K562 (cell line): ENCODE results near the gene RDH5. TPM values are rescaled to one million over a fixed set of nuclear protein-coding genes. Genes with fewer than 3 reads are reported as not detected.

Source experiments
- ARID1B ChIP-seq: fragments of 450-650 bp; IDR thresholded peaks from 2 replicates; pipeline ENCODE4 v1.6.1; 2016; ENCODE audit warnings: antibody characterized with exemption, mild to moderate bottlenecking, inconsistent platforms
- BHLHE40 ChIP-seq: IDR thresholded peaks from 2 replicates; pipeline ENCODE4 v1.6.1; 2011; ENCODE audit warnings: low read length, improper control_type of control experiment
- C11orf30 ChIP-seq: fragments of 450-650 bp; IDR thresholded peaks from 2 replicates; pipeline ENCODE4 v1.6.1; 2016; ENCODE audit warnings: low read depth, mild to moderate bottlenecking
- FOS ChIP-seq: IDR thresholded peaks from 3 replicates; pipeline ENCODE4 v1.6.1; 2011; ENCODE audit not compliant: insufficient read length; ENCODE audit errors: extremely low read depth
- GTF2E2 ChIP-seq: fragments of 200-800 bp; sonication (Bioruptor generic); IDR thresholded peaks from 2 replicates; pipeline ENCODE4 v1.6.1; 2016; ENCODE audit warnings: missing genetic modification characterization, missing compliant biosample characterization
- JUND ChIP-seq, 2 experiments: IDR thresholded peaks; 2 replicates in 1 of 2; 3 replicates in 1 of 2; pipeline ENCODE4 v1.6.1; 2011; ENCODE audit warnings: borderline replicate concordance in 2 of 2, low read depth in 2 of 2, low read length in 2 of 2, improper control_type of control experiment in 1 of 2, missing biosample characterization in 1 of 2, missing genetic modification characterization in 1 of 2, missing genetic modification reagents in 1 of 2
- MBD2 ChIP-seq: sonication (generic); IDR thresholded peaks from 2 replicates; pipeline ENCODE4 v1.6.1; 2016; ENCODE audit warnings: low read depth, borderline replicate concordance
- MYBL2 ChIP-seq, 2 experiments: fragments of 450-650 bp in 1 of 2; sonication (generic) in 1 of 2; formaldehyde crosslinking in 1 of 2; IDR thresholded peaks; 2 replicates each; pipeline versions ENCODE4 v1.6.1 to v1.8.1; 2017 to 2022; ENCODE audit warnings: borderline replicate concordance in 1 of 2, inconsistent platforms in 1 of 2, low read depth in 1 of 2, mild to moderate bottlenecking in 1 of 2, missing genetic modification reagents in 1 of 2, moderate library complexity in 1 of 2
- NR2C2 ChIP-seq, 2 experiments: fragments of 200-800 bp in 1 of 2; sonication (Bioruptor generic) in 1 of 2; sonication (generic) in 1 of 2; formaldehyde crosslinking in 1 of 2; IDR thresholded peaks; 2 replicates each; pipeline versions ENCODE4 v1.6.1 to v1.8.0; 2016 to 2022; ENCODE audit warnings: mild to moderate bottlenecking in 1 of 2, missing compliant biosample characterization in 1 of 2, missing genetic modification characterization in 1 of 2, missing genetic modification reagents in 1 of 2
- OTX1 ChIP-seq: fragments of 450-650 bp; formaldehyde crosslinking; IDR thresholded peaks from 2 replicates; pipeline ENCODE4 v1.4.0; 2022; ENCODE audit warnings: mild to moderate bottlenecking
- POLR3A ChIP-seq: IDR thresholded peaks from 2 replicates; pipeline ENCODE4 v1.6.1; 2011; ENCODE audit warnings: borderline replicate concordance, mild to moderate bottlenecking, moderate library complexity; ENCODE audit not compliant: insufficient read length, insufficient read depth; ENCODE audit errors: extremely low read depth
- POU5F1 ChIP-seq: fragments of 150-350 bp; IDR thresholded peaks from 2 replicates; pipeline ENCODE4 v1.6.1; 2014; ENCODE audit warnings: borderline replicate concordance, low read length, low read depth, mild to moderate bottlenecking; ENCODE audit not compliant: partially characterized antibody
- SIX5 ChIP-seq, 2 experiments: IDR thresholded peaks; 2 replicates each; pipeline ENCODE4 v1.6.1; 2011; ENCODE audit warnings: low read length in 2 of 2, borderline replicate concordance in 1 of 2, low read depth in 1 of 2, mild to moderate bottlenecking in 1 of 2, moderate library complexity in 1 of 2; ENCODE audit not compliant: insufficient read depth in 1 of 2
- SMAD1 ChIP-seq: fragments of 150-350 bp; IDR thresholded peaks from 2 replicates; pipeline ENCODE4 v1.6.1; 2014; ENCODE audit warnings: low read length, low read depth; ENCODE audit not compliant: partially characterized antibody
- SRSF9 ChIP-seq: fragments of 200-400 bp; formaldehyde crosslinking; IDR thresholded peaks from 2 replicates; pipeline ENCODE4 v1.6.1; 2017; ENCODE audit warnings: low read depth, low read length, borderline replicate concordance
- ZC3H11A ChIP-seq: IDR thresholded peaks from 2 replicates; pipeline ENCODE4 v1.6.1; 2012; ENCODE audit warnings: low read depth, low read length, improper control_type of control experiment
- ZFP30 ChIP-seq: fragments of 250-450 bp; sonication (Bioruptor Pico); IDR thresholded peaks from 2 replicates; pipeline ENCODE4 v1.8.0; 2022; ENCODE audit warnings: moderate library complexity, mild to moderate bottlenecking, inconsistent platforms, borderline replicate concordance
- ZNF146 ChIP-seq: IDR thresholded peaks from one replicate; pipeline ENCODE4 v1.6.1; 2018; ENCODE audit warnings: missing compliant biosample characterization; ENCODE audit not compliant: unreplicated experiment
- ZNF175 ChIP-seq: fragments of 200-800 bp; sonication (Bioruptor generic); IDR thresholded peaks from 2 replicates; pipeline ENCODE4 v1.6.1; 2016; ENCODE audit warnings: low read depth, mild to moderate bottlenecking, missing genetic modification characterization, missing compliant biosample characterization
- polyA plus RNA-seq, 8 experiments: library from polyadenylated mRNA; depleted of rRNA in 4 of 8; stranded (reverse) in 5 of 8; unstranded in 3 of 8; fragments of >200 nt; fragmentation: Nextera tagmentation in 2 of 8; fragmentation: Illumina TruSeq in 1 of 8; extraction: Ambion mirVana in 2 of 8; extraction: Trizol in 1 of 8; gene quantifications; 2 replicates each; pipeline versions ENCODE4 v1.2.1 to v1.2.3, GENCODE V29; 2011 to 2014; ENCODE audit warnings: inconsistent platforms in 1 of 8, missing spikeins in 1 of 8
- total RNA-seq, 7 experiments: library from RNA; depleted of rRNA in 6 of 7; stranded (reverse); fragments of >200 nt in 6 of 7; fragmentation: Illumina TruSeq in 2 of 7; extraction: Trizol in 2 of 7; gene quantifications; 2 replicates each; pipeline versions ENCODE4 v1.2.1 to v1.2.3, GENCODE V29; 2011 to 2021; ENCODE audit warnings: low replicate concordance in 1 of 7
- TF ChIP-seq, protein P1 (sequence below): fragments of 450-650 bp; IDR thresholded peaks from 2 replicates; pipeline ENCODE4 v1.6.1; 2016; ENCODE audit warnings: mild to moderate bottlenecking
- TF ChIP-seq, protein P2 (sequence below): fragments of 250-450 bp; sonication (Bioruptor Pico); IDR thresholded peaks from 2 replicates; pipeline ENCODE4 v1.8.0; 2021; ENCODE audit warnings: mild to moderate bottlenecking, moderate library complexity

The RDH5 gene
- total and polyA plus RNA-seq, 9 of the 15 experiments (the other 6 are each of a cell fraction or from before 2014, with no cell fraction given): 0.28 to 2.0 (median 1.1) TPM; not detected in 1

DNA sequence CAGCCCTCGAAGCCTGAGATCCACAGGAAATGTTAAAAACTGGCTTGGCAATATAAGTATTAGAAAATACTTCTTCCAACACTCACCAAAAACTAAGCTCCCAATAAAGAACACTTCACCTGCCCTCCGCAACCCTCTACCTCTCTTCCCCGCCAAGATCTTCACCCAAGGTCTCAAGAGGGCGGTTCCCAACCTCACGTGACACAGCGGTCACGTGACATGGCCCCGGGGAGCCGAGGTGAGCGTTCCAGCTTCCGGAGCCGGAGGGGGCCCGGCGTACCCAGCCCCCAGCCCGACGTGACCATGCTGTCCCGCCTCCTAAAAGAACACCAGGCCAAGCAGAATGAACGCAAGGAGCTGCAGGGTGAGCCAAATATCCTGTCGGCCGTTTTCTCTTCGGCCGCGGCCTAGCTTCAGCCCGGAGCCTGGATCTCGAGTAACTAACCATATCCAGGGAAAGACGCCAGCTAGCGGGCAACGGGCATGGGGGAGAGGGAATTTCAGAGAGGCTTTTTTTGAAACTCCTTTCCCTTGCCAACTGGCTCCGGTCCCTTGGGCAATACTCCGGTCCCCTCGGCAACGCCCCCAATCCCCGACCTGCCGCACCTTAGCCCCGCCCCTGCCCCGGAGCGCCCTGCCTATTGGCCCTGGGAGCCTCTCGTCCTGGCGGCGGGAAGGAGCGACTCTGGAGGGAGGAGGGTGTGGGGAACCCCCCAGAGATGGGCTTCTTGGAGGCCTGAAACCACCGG is 4.2 kb upstream of the RDH5 start, which contains the start of gene BLOC1S1 (continued):
- TF ChIP-seq NR2C2 (CRISPR knock-in tag; IDR thresholded peaks at IDR 0.05) (0 out of 2 replicates have a peak, but pooled peaks have one; percentile 52), NR2C2 (tag; IDR thresholded peaks at IDR 0.05) (peak; percentile 88), POLR3A (no peak), ZC3H11A (no peak), ZFP30 (CRISPR knock-in tag) (no peak), MBD2 (no peak), SRSF9 (no peak), C11orf30 (peak; percentile 99), FOS (peak; percentile 57), SIX5 (IDR thresholded peaks at IDR 0.05; ENCODE audit: borderline replicate concordance in 1 of 2, insufficient read depth in 1 of 2, low read depth in 1 of 2, low read length in 2 of 2) (peak in 1 of 2 experiments; percentile 15; a peak in 1 of 4 replicates), OTX1 (CRISPR knock-in tag) (no peak), SMAD1 (peak; percentile 16), ZNF175 (0 out of 2 replicates have a peak, but pooled peaks have one; percentile 36), ARID1B (no peak), JUND (IDR thresholded peaks at IDR 0.05; ENCODE audit: borderline replicate concordance, low read depth, low read length) (peak; percentile 32; the same call in 1 of the 2 replicates), JUND (tag; IDR thresholded peaks at IDR 0.05; ENCODE audit: borderline replicate concordance, low read depth, low read length) (no peak; the same call in 2 of the 3 replicates), ZNF146 (CRISPR knock-in tag) (no peak), MYBL2 (IDR thresholded peaks at IDR 0.05; ENCODE audit: low read depth) (no peak), MYBL2 (CRISPR knock-in tag; IDR thresholded peaks at IDR 0.05; ENCODE audit: borderline replicate concordance) (no peak), BHLHE40 (peak; percentile 98), POU5F1 (no peak), GTF2E2 (tag) (0 out of 2 replicates have a peak, but pooled peaks have one; percentile 53)
- TF ChIP-seq, protein P1, sequence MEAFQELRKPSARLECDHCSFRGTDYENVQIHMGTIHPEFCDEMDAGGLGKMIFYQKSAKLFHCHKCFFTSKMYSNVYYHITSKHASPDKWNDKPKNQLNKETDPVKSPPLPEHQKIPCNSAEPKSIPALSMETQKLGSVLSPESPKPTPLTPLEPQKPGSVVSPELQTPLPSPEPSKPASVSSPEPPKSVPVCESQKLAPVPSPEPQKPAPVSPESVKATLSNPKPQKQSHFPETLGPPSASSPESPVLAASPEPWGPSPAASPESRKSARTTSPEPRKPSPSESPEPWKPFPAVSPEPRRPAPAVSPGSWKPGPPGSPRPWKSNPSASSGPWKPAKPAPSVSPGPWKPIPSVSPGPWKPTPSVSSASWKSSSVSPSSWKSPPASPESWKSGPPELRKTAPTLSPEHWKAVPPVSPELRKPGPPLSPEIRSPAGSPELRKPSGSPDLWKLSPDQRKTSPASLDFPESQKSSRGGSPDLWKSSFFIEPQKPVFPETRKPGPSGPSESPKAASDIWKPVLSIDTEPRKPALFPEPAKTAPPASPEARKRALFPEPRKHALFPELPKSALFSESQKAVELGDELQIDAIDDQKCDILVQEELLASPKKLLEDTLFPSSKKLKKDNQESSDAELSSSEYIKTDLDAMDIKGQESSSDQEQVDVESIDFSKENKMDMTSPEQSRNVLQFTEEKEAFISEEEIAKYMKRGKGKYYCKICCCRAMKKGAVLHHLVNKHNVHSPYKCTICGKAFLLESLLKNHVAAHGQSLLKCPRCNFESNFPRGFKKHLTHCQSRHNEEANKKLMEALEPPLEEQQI: no peak
- TF ChIP-seq, protein P2, sequence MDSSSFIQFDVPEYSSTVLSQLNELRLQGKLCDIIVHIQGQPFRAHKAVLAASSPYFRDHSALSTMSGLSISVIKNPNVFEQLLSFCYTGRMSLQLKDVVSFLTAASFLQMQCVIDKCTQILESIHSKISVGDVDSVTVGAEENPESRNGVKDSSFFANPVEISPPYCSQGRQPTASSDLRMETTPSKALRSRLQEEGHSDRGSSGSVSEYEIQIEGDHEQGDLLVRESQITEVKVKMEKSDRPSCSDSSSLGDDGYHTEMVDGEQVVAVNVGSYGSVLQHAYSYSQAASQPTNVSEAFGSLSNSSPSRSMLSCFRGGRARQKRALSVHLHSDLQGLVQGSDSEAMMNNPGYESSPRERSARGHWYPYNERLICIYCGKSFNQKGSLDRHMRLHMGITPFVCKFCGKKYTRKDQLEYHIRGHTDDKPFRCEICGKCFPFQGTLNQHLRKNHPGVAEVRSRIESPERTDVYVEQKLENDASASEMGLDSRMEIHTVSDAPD: no peak
